Peyer's patch (tissue), 4 donors: Measurements from ENCODE around the gene CPEB4.

Experiments used
- POLR2A ChIP-seq, 2 donors: fragments of 450-650 bp; IDR thresholded peaks; one replicate each; pipeline ENCODE4 v1.5.1; 2017; ENCODE audit warnings: antibody characterized with exemption in 2 of 2, mild to moderate bottlenecking in 2 of 2, moderate library complexity in 2 of 2
- TF ChIP-seq, protein P1 (sequence below), 6 experiments: fragments of 450-650 bp in 4 of 6; fragments of 200-600 bp in 2 of 6; sonication (generic) in 1 of 6; IDR thresholded peaks; one replicate each; pipeline ENCODE4 v1.5.1; 2017 to 2019; ENCODE audit warnings: antibody characterized with exemption in 6 of 6, mild to moderate bottlenecking in 3 of 6, moderate library complexity in 1 of 6

DNA sequence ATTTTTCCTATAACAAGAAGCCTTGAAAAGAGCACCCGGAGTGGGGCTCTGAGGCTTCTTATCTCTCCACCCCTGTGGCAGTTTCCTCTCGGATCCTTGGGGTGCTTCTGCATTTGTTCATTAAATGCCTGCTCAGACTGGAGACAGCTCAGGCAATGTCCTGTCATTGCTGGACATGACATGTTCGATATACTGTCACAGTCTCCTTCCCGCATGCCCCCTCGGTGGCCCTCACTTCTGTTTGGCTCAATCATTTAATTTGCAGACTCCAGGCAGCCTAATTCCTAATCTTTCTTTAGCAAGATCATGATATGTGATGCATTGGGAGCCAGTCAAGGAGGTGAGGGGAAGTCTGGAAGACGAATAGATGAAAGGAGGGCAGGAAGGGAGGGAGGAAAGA lies 37.5 kb upstream of the CPEB4 start:
- TF ChIP-seq, protein P1, sequence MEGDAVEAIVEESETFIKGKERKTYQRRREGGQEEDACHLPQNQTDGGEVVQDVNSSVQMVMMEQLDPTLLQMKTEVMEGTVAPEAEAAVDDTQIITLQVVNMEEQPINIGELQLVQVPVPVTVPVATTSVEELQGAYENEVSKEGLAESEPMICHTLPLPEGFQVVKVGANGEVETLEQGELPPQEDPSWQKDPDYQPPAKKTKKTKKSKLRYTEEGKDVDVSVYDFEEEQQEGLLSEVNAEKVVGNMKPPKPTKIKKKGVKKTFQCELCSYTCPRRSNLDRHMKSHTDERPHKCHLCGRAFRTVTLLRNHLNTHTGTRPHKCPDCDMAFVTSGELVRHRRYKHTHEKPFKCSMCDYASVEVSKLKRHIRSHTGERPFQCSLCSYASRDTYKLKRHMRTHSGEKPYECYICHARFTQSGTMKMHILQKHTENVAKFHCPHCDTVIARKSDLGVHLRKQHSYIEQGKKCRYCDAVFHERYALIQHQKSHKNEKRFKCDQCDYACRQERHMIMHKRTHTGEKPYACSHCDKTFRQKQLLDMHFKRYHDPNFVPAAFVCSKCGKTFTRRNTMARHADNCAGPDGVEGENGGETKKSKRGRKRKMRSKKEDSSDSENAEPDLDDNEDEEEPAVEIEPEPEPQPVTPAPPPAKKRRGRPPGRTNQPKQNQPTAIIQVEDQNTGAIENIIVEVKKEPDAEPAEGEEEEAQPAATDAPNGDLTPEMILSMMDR (IDR thresholded peaks at IDR 0.05): no peak
- TF ChIP-seq POLR2A (IDR thresholded peaks at IDR 0.05): no peak
